ENCODE measurements around the gene CCDC85A.

CCDC85A gene

GRCh38 chr2:56198936-56199335, 15.1 kb downstream of the CCDC85A start:
- TF ChIP-seq, protein P1, sequence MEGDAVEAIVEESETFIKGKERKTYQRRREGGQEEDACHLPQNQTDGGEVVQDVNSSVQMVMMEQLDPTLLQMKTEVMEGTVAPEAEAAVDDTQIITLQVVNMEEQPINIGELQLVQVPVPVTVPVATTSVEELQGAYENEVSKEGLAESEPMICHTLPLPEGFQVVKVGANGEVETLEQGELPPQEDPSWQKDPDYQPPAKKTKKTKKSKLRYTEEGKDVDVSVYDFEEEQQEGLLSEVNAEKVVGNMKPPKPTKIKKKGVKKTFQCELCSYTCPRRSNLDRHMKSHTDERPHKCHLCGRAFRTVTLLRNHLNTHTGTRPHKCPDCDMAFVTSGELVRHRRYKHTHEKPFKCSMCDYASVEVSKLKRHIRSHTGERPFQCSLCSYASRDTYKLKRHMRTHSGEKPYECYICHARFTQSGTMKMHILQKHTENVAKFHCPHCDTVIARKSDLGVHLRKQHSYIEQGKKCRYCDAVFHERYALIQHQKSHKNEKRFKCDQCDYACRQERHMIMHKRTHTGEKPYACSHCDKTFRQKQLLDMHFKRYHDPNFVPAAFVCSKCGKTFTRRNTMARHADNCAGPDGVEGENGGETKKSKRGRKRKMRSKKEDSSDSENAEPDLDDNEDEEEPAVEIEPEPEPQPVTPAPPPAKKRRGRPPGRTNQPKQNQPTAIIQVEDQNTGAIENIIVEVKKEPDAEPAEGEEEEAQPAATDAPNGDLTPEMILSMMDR (IDR thresholded peaks at IDR 0.05), result no peak

DNA sequence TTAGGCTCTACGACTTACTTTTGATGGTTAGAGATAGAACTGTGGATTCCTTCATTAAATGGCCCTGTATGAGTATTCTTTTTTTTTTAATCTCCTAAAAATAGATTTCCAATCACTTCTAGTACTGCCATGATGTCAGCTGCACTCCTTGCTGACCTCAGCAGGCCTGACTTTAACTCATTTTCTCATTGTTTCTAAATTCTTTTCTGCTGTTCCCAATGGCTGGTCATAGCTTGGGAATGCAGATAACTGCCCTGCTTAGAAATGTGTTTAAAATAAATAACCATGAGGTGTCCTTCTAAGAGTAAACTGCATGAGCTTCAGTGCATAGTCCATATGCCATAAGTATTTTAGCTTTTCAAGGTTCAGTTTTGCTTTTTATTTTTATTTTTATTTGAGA, 15.7 kb downstream of the CCDC85A start:
- TF ChIP-seq, protein P1 (IDR thresholded peaks at IDR 0.05), result no peak

DNA sequence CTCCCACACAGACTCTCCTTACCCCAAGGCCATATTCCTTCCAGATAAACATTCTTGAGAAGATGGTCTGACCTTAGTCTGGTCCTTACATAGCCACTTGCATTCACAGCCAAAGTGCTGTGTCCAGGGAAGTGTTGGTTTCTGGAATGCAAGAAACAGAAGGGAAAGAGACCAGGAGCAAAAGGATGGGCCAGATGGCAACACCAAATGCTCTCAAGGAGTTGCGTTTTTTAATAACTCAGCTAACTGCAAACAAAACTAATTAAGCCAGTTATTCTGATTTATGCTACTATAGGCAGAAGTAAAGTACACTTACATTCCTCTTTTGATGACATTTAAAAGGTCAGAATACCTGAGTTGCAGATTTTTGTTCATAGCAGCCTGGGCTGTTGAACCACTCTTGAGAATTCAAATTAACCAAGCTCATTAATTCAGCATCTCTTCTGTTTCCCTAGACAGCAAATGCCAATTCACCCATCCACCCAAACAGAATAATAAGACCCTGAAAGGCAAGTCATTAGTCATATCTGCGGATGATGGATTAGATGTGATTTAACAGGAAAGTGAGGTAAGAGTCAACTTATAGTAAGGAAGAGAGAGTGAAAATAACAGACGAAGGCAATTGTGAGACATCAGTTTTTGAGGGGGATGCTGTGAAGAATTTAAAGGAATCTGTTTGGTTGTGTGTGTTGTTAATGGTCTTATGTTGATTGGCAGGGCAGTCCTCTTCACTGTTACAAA, 18.8 kb downstream of the CCDC85A start:
- TF ChIP-seq, protein P1 (IDR thresholded peaks at IDR 0.05), result no peak

GRCh38 chr2:56204556-56204955, 20.8 kb downstream of the CCDC85A start:
- TF ChIP-seq, protein P1 (IDR thresholded peaks at IDR 0.05), result no peak

DNA sequence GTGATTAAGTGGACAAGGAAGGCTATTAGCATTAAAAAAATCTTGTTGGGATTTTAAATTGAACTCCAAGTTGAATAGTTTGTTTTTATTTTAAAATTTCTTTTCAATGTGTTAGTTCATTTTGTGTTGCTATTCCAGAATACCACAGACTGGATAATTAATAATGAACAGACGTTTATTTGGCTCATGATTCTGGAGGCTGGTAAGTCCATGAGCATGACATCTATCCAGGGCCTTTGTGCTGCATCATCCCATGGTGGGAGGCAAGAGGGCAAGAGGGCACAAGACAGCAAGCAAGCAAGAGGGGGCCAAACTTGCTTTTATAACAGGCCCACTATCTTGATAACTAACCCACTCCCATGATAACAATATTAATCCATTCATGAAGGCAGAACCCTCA, 22.5 kb downstream of the CCDC85A start:
- TF ChIP-seq, protein P1 (IDR thresholded peaks at IDR 0.05), result no peak

DNA sequence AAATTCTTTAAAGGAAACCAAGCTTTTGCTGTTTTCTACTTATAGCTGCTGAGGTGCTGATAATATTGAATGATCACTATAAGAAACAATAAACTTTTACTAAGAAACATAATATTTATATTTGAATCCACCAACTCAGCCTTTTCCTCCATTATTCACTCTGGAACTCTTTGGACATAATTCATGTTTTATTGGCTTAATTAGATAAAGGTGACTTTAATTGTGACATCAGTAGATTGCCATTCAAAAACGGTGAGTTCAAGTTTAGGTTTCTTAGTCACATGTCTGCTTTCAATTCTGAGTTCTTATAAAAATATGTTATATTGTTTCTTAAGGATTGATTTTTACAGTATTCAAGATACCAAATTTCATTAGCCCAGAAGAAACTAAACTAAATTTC, 24.0 kb downstream of the CCDC85A start:
- TF ChIP-seq, protein P1 (IDR thresholded peaks at IDR 0.05), result no peak

DNA sequence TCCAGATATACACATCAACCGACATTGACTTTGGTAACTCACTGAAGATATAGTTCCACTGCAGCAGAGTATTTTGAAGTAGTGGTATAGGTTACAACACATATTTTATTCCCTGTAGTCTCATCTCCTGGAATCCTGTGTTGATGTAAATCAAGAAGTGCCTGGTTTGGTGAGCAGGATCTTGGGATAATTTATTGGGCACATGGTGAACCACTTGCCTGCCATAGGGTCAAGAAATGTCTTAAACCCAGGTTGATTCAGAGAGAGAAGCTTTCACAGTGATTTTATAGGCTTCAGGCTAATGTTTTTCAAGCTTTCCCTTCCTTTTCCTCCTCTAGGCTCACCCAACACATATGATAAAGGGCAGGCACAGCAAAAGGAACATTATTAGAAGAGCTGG, 24.6 kb downstream of the CCDC85A start:
- TF ChIP-seq, protein P1 (IDR thresholded peaks at IDR 0.05), result no peak

DNA sequence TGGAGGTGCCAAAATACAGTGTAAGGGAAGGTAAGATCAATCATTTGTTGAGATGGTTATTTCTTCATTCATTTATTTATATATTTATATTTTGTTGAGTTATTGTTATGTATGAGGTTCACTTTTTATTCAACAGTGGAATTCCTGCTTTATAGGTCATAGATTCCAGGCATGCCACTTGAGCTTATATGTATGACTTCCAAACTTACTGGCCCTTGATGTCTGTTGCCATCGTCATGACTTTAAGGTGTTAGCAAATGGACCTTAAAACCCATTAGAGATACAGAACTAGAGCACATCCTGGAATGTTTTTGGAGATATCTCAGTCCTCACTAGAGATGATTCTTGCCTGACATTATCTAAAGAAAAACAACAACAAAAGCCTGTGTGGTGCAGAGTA, 25.9 kb downstream of the CCDC85A start:
- TF ChIP-seq, protein P1 (IDR thresholded peaks at IDR 0.05), result no peak
